HL-60 (cell line): Measurements from ENCODE around the gene ZNF512.

Source experiments
- DNase-seq, 2 experiments: peaks; one replicate each; pipeline ENCODE4 v3.0.0-alpha.2; 2010 to 2020; ENCODE audit warnings: low read depth in 1 of 2, low spot score in 1 of 2
- H3K27ac ChIP-seq: fragments of 250-450 bp; sonication (Bioruptor Pico); replicated peaks from 2 replicates; pipeline ENCODE4 v1.5.1; 2020; ENCODE audit warnings: mild to moderate bottlenecking, moderate library complexity
- H3K27me3 ChIP-seq: fragments of 250-450 bp; sonication (Bioruptor Pico); 2 replicates; pipeline ENCODE4 v1.5.1; 2021; ENCODE audit warnings: mild to moderate bottlenecking, moderate library complexity; ENCODE audit not compliant: insufficient read depth, poor library complexity, severe bottlenecking
- H3K4me3 ChIP-seq: replicated peaks from 2 replicates; pipeline ENCODE4 v1.5.1; 2011; ENCODE audit warnings: mild to moderate bottlenecking, control low read depth, low read length; ENCODE audit not compliant: insufficient read depth
- CTCF ChIP-seq: IDR thresholded peaks from one replicate; pipeline ENCODE4 v1.5.1; 2011; ENCODE audit warnings: low read length, control low read depth, inconsistent platforms; ENCODE audit not compliant: insufficient read depth
- GABPA ChIP-seq: IDR thresholded peaks from 2 replicates; pipeline ENCODE4 v1.6.1; 2012; ENCODE audit warnings: low read depth
- POLR2AphosphoS5 ChIP-seq: IDR thresholded peaks from 2 replicates; pipeline ENCODE4 v1.6.1; 2012; ENCODE audit warnings: low read depth
- REST ChIP-seq: IDR thresholded peaks from 2 replicates; pipeline ENCODE4 v1.6.1; 2012; ENCODE audit warnings: low read depth; ENCODE audit not compliant: insufficient replicate concordance
- SPI1 ChIP-seq: IDR thresholded peaks from 2 replicates; pipeline ENCODE4 v1.6.1; 2012; ENCODE audit warnings: low read depth, mild to moderate bottlenecking, borderline replicate concordance

ZNF512 gene

GRCh38 chr2:27572998-27573429, 9.8 kb upstream of the ZNF512 start:
- TF ChIP-seq CTCF: no peak
- no peak for TF ChIP-seq SPI1
- TF ChIP-seq GABPA: no peak
- DNase-seq: no peak
- Histone ChIP-seq H3K4me3 (no peak overlapping the region), H3K27ac (no peak overlapping the region), H3K27me3 (no peaks in the 10 kb centered on the region)

GRCh38 chr2:27573452-27573851, 9.4 kb upstream of the ZNF512 start:
- DNase-seq: no peak
- Histone ChIP-seq H3K27me3 (no peaks in the 10 kb centered on the region), H3K4me3 (no peak overlapping the region), H3K27ac (no peak overlapping the region)
- TF ChIP-seq POLR2AphosphoS5 (no peak), GABPA (no peak), CTCF (no peak), SPI1 (no peak), REST (no peak)

GRCh38 chr2:27581417-27582128, 1.3 kb upstream of the ZNF512 start:
- TF ChIP-seq POLR2AphosphoS5: no peak
- Histone ChIP-seq H3K4me3 (no peak overlapping the region), H3K27me3 (no peaks in the 10 kb centered on the region), H3K27ac (no peak overlapping the region)
- DNase-seq: no peak

GRCh38 chr2:27582129-27582694, 630 bp upstream of the ZNF512 start:
- no peak for TF ChIP-seq SPI1
- no peak for TF ChIP-seq GABPA
- Histone ChIP-seq H3K4me3 (peak overlapping the region; percentile 80), H3K27me3 (no peaks in the 10 kb centered on the region), H3K27ac (peak overlapping the region; percentile 56)
- no peak for DNase-seq

- H3K4me3 ChIP-seq: peak overlapping the region; percentile 80
- peak overlapping the region; percentile 56 for H3K27ac ChIP-seq
- peak in 1 of 2 experiments; percentile 35 for DNase-seq
- no peaks in the 10 kb centered on the region for H3K27me3 ChIP-seq
- TF ChIP-seq SPI1 (no peak), CTCF (no peak), POLR2AphosphoS5 (no peak), REST (no peak), GABPA (no peak)
Observed at GRCh38 chr2:27583390-27583915, 611 bp downstream of the ZNF512 start.
